KOPT-K1 (cell line): ENCODE data around the gene TPM4.
"Not testable (repeated sequence)": the region's sequence is repeated elsewhere in the genome, so short reads cannot be mapped to it uniquely, and the experiment has no call there.

Experiments
- H3K27ac ChIP-seq: fragments of 200-600 bp; sonication (generic); 2 replicates; pipeline ENCODE4 v1.5.1; 2016; ENCODE audit warnings: antibody characterized with exemption, mild to moderate bottlenecking, low read depth, low read length; ENCODE audit not compliant: poor library complexity, severe bottlenecking
- H3K36me3 ChIP-seq: fragments of 200-600 bp; sonication (generic); 2 replicates; pipeline ENCODE4 v1.5.1; 2017; ENCODE audit warnings: antibody characterized with exemption, mild to moderate bottlenecking, low read length, moderate library complexity; ENCODE audit not compliant: insufficient read depth
- H3K9me3 ChIP-seq: fragments of 200-600 bp; sonication (generic); 2 replicates; pipeline ENCODE4 v1.5.1; 2017; ENCODE audit warnings: antibody characterized with exemption, low read length, mild to moderate bottlenecking; ENCODE audit not compliant: insufficient read depth, poor library complexity, severe bottlenecking

The TPM4 gene

GRCh38 chr19:16074488-16075365 lies 1.6 kb upstream of the TPM4 start:
- Histone ChIP-seq H3K9me3 (no peaks in the 10 kb centered on the region), H3K36me3 (no peaks in the 10 kb centered on the region), H3K27ac (peak overlapping the region; percentile 55)

- peak overlapping the region; percentile 99 for H3K27ac ChIP-seq
- H3K36me3 ChIP-seq, result peaks cover 3% of the 10 kb centered on the region; the same call in 1 of the 2 replicates
These were observed 703 bp upstream of the TPM4 start for GRCh38 chr19:16075430-16076153.

GRCh38 chr19:16076958-16077611 lies 790 bp downstream of the TPM4 start:
- H3K27ac ChIP-seq, result peak overlapping the region; percentile 99
- H3K9me3 ChIP-seq, result no peaks in the 10 kb centered on the region
- peaks cover 18% of the 10 kb centered on the region for H3K36me3 ChIP-seq

More at GRCh38 chr19:16075430-16076153, 703 bp upstream of the TPM4 start:
- H3K9me3 ChIP-seq, result no peaks in the 10 kb centered on the region

- Histone ChIP-seq H3K9me3 (no peaks in the 10 kb centered on the region), H3K27ac (peak overlapping the region; percentile 99), H3K36me3 (peaks cover 29% of the 10 kb centered on the region)
These were observed 1.9 kb downstream of the TPM4 start for GRCh38 chr19:16077984-16078758.

- Histone ChIP-seq H3K9me3 (no peaks in the 10 kb centered on the region), H3K36me3 (peaks cover 37% of the 10 kb centered on the region), H3K27ac (peak overlapping the region; percentile 99)
These were observed 2.7 kb downstream of the TPM4 start for GRCh38 chr19:16078759-16079707.

- Histone ChIP-seq H3K9me3 (no peaks in the 10 kb centered on the region), H3K27ac (peak overlapping the region; percentile 86), H3K36me3 (peaks cover 88% of the 10 kb centered on the region)
These were observed 7.9 kb downstream of the TPM4 start for GRCh38 chr19:16084067-16084685.

GRCh38 chr19:16085115-16085514 lies 8.8 kb downstream of the TPM4 start:
- H3K9me3 ChIP-seq, result no peaks in the 10 kb centered on the region
- peaks cover 97% of the 10 kb centered on the region for H3K36me3 ChIP-seq
- H3K27ac ChIP-seq, result peak overlapping the region; percentile 86

- peak overlapping the region; percentile 86 for H3K27ac ChIP-seq
- H3K9me3 ChIP-seq, result not testable (repeated sequence)
- H3K36me3 ChIP-seq, result peaks cover 99% of the 10 kb centered on the region
These were observed 11.1 kb downstream of the TPM4 start for GRCh38 chr19:16087404-16087803.

GRCh38 chr19:16087940-16088339 lies 11.6 kb downstream of the TPM4 start:
- H3K36me3 ChIP-seq, result peaks cover 99% of the 10 kb centered on the region
- peak overlapping the region; percentile 86 for H3K27ac ChIP-seq
- no peaks in the 10 kb centered on the region for H3K9me3 ChIP-seq

- no peaks in the 10 kb centered on the region for H3K9me3 ChIP-seq
- H3K27ac ChIP-seq, result peak overlapping the region; percentile 86
- H3K36me3 ChIP-seq, result peaks cover 99% of the 10 kb centered on the region
These were observed 12.2 kb downstream of the TPM4 start for GRCh38 chr19:16088351-16089009.

GRCh38 chr19:16089010-16089846 lies 12.9 kb downstream of the TPM4 start:
- peak overlapping the region; percentile 9 for H3K27ac ChIP-seq
- H3K9me3 ChIP-seq, result no peaks in the 10 kb centered on the region
- H3K36me3 ChIP-seq, result peaks cover 98% of the 10 kb centered on the region
